Liver (tissue), 9 donors: ENCODE results near the gene ULK4. TPM values are rescaled to one million over a fixed set of nuclear protein-coding genes. Genes with fewer than 3 reads are reported as not detected.
"Not testable (repeated sequence)": the region's sequence is repeated elsewhere in the genome, so short reads cannot be mapped to it uniquely, and the experiment has no call there.

Experiments
- DNase-seq: peaks from one replicate; pipeline ENCODE4 v3.0.0-alpha.2; 2017; ENCODE audit warnings: low spot score
- H3K27ac ChIP-seq, 2 donors: one replicate each; pipeline ENCODE4 v1.7.0; 2013; ENCODE audit warnings: inconsistent platforms in 2 of 2, low read length in 2 of 2, control low read depth in 1 of 2, low read depth in 1 of 2, mild to moderate bottlenecking in 1 of 2
- H3K27me3 ChIP-seq, 4 donors: one replicate each; pipeline versions ENCODE4 v1.6.1 to v1.7.0; 2013; ENCODE audit warnings: low read length in 3 of 4, inconsistent platforms in 1 of 4, mild to moderate bottlenecking in 1 of 4, moderate library complexity in 1 of 4; ENCODE audit not compliant: control insufficient read depth in 4 of 4, insufficient read depth in 4 of 4
- H3K36me3 ChIP-seq, 4 donors: one replicate each; pipeline versions ENCODE4 v1.6.1 to v1.7.0; 2013; ENCODE audit warnings: low read length in 3 of 4, mild to moderate bottlenecking in 3 of 4, low read depth in 1 of 4, moderate library complexity in 1 of 4; ENCODE audit not compliant: control insufficient read depth in 4 of 4, insufficient read depth in 3 of 4
- H3K4me1 ChIP-seq, 4 donors: one replicate each; pipeline versions ENCODE4 v1.6.1 to v1.7.0; 2013; ENCODE audit warnings: low read length in 3 of 4, mild to moderate bottlenecking in 3 of 4, moderate library complexity in 1 of 4; ENCODE audit not compliant: control insufficient read depth in 4 of 4, insufficient read depth in 4 of 4
- H3K4me3 ChIP-seq, 3 donors: one replicate each; pipeline versions ENCODE4 v1.6.1 to v1.7.0; 2013; ENCODE audit warnings: low read length in 3 of 3, control low read depth in 1 of 3, low read depth in 1 of 3, mild to moderate bottlenecking in 1 of 3
- H3K9ac ChIP-seq, 2 donors: one replicate each; pipeline ENCODE4 v1.7.0; 2013; ENCODE audit warnings: low read length in 2 of 2, mild to moderate bottlenecking in 2 of 2, moderate library complexity in 2 of 2, control low read depth in 1 of 2, low read depth in 1 of 2
- H3K9me3 ChIP-seq, 4 donors: one replicate each; pipeline versions ENCODE4 v1.6.1 to v1.7.0; 2013; ENCODE audit warnings: low read length in 3 of 4; ENCODE audit not compliant: control insufficient read depth in 4 of 4
- ATF3 ChIP-seq: IDR thresholded peaks from 2 replicates; pipeline ENCODE4 v1.6.1; 2016; ENCODE audit warnings: antibody characterized with exemption
- FOXA1 ChIP-seq: IDR thresholded peaks from 2 replicates; pipeline ENCODE4 v1.6.1; 2016; ENCODE audit warnings: antibody characterized with exemption
- FOXA2 ChIP-seq: IDR thresholded peaks from 2 replicates; pipeline ENCODE4 v1.6.1; 2016; ENCODE audit warnings: antibody characterized with exemption
- GABPA ChIP-seq, 2 donors: IDR thresholded peaks in 1 of 2; conservative IDR thresholded peaks in 1 of 2; 2 replicates each; pipeline ENCODE4 v1.6.1; 2016; ENCODE audit warnings: antibody characterized with exemption in 2 of 2, mild to moderate bottlenecking in 1 of 2, moderate library complexity in 1 of 2
- HNF4A ChIP-seq, 2 donors: conservative IDR thresholded peaks; 2 replicates each; pipeline ENCODE4 v1.6.1; 2016; ENCODE audit warnings: antibody characterized with exemption in 2 of 2, mild to moderate bottlenecking in 2 of 2
- HNF4G ChIP-seq: IDR thresholded peaks from 2 replicates; pipeline ENCODE4 v1.6.1; 2016; ENCODE audit warnings: antibody characterized with exemption
- NR2F2 ChIP-seq: IDR thresholded peaks from 2 replicates; pipeline ENCODE4 v1.6.1; 2016; ENCODE audit warnings: antibody characterized with exemption
- SP1 ChIP-seq: IDR thresholded peaks from 2 replicates; pipeline ENCODE4 v1.6.1; 2018; ENCODE audit warnings: antibody characterized with exemption, mild to moderate bottlenecking
- TAF1 ChIP-seq: conservative IDR thresholded peaks from 2 replicates; pipeline ENCODE4 v1.6.1; 2016; ENCODE audit warnings: antibody characterized with exemption, mild to moderate bottlenecking
- YY1 ChIP-seq: IDR thresholded peaks from 2 replicates; pipeline ENCODE4 v1.6.1; 2016; ENCODE audit warnings: antibody characterized with exemption, mild to moderate bottlenecking
- WGBS: extraction: QIAGEN DNeasy Blood & Tissue Kit; methylation state at CpG from one replicate; pipeline ENCODE4 v1.1.7; 2013; 5-methylcytosine and 5-hydroxymethylcytosine counted together
- polyA plus RNA-seq, 2 donors: library from polyadenylated mRNA; stranded (reverse) in 1 of 2; unstranded in 1 of 2; fragments of 200-250 nt in 1 of 2; fragments of >200 nt in 1 of 2; fragmentation: Nextera tagmentation in 1 of 2; extraction: Ambion mirVana in 1 of 2; gene quantifications; one replicate each; pipeline versions ENCODE4 v1.2.1 to v1.2.3, GENCODE V29; 2013 to 2015
- total RNA-seq, 2 donors: library from RNA; depleted of rRNA; stranded (reverse); fragments of >200 nt; gene quantifications; one replicate each; pipeline ENCODE4 v1.2.3, GENCODE V29; 2014
- TF ChIP-seq, protein P1 (sequence below): IDR thresholded peaks from 2 replicates; pipeline ENCODE4 v1.6.1; 2016; ENCODE audit warnings: antibody characterized with exemption
- TF ChIP-seq, protein P2 (sequence below): IDR thresholded peaks from 2 replicates; pipeline ENCODE4 v1.6.1; 2016; ENCODE audit warnings: antibody characterized with exemption, mild to moderate bottlenecking
- TF ChIP-seq, protein P3 (sequence below): IDR thresholded peaks from 2 replicates; pipeline ENCODE4 v1.6.1; 2016; ENCODE audit warnings: antibody characterized with exemption
- donor health status: healthy.
- donor health status: healthy.
- donor health status: healthy.
- donor health status: healthy.
- donor health status: healthy.

Gene ULK4
- total and polyA plus RNA-seq, 4 donors = 1.1 to 11.5 (median 3.2) TPM

DNA sequence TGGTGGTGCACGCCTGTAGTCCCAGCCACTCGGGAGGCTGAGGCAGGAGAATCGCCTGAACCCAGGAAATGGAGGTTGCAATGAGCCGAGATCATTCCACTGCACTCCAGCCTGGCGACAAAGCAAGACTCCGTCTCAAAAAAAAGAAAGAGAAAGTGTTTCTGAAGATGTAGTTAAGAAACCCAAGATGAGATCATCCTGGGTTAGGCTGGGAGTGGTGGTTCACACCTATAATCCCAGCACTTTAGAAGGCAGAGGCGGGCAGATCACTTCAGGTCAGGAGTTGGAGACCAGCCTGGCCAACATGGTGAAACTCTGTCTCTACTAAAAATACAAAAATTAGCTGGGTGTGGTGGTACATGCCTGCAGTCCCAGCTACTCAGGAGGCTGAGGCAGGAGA is 286.8 kb downstream of the ULK4 start:
- not testable (repeated sequence) for H3K9ac ChIP-seq, DNase-seq, H3K36me3 ChIP-seq, H3K27me3 ChIP-seq, H3K9me3 ChIP-seq, H3K27ac ChIP-seq, H3K4me3 ChIP-seq, H3K4me1 ChIP-seq
- 96% methylated on average over 7 of the region's 7 CpGs for WGBS

GRCh38 chr3:41674449-41674848 is 287.5 kb downstream of the ULK4 start:
- H3K4me1 ChIP-seq = no peaks in the 10 kb centered on the region
- H3K27me3 ChIP-seq = no peaks in the 10 kb centered on the region
- peaks cover 0 to 2% (median 0%) of the 10 kb centered on the region in 4 donors for H3K9me3 ChIP-seq
- TF ChIP-seq ATF3 = no peak
- TF ChIP-seq YY1 = no peak
- TF ChIP-seq NR2F2 = no peak
- TF ChIP-seq, protein P1, sequence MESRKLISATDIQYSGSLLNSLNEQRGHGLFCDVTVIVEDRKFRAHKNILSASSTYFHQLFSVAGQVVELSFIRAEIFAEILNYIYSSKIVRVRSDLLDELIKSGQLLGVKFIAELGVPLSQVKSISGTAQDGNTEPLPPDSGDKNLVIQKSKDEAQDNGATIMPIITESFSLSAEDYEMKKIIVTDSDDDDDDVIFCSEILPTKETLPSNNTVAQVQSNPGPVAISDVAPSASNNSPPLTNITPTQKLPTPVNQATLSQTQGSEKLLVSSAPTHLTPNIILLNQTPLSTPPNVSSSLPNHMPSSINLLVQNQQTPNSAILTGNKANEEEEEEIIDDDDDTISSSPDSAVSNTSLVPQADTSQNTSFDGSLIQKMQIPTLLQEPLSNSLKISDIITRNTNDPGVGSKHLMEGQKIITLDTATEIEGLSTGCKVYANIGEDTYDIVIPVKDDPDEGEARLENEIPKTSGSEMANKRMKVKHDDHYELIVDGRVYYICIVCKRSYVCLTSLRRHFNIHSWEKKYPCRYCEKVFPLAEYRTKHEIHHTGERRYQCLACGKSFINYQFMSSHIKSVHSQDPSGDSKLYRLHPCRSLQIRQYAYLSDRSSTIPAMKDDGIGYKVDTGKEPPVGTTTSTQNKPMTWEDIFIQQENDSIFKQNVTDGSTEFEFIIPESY = no peak
- TF ChIP-seq, protein P2, sequence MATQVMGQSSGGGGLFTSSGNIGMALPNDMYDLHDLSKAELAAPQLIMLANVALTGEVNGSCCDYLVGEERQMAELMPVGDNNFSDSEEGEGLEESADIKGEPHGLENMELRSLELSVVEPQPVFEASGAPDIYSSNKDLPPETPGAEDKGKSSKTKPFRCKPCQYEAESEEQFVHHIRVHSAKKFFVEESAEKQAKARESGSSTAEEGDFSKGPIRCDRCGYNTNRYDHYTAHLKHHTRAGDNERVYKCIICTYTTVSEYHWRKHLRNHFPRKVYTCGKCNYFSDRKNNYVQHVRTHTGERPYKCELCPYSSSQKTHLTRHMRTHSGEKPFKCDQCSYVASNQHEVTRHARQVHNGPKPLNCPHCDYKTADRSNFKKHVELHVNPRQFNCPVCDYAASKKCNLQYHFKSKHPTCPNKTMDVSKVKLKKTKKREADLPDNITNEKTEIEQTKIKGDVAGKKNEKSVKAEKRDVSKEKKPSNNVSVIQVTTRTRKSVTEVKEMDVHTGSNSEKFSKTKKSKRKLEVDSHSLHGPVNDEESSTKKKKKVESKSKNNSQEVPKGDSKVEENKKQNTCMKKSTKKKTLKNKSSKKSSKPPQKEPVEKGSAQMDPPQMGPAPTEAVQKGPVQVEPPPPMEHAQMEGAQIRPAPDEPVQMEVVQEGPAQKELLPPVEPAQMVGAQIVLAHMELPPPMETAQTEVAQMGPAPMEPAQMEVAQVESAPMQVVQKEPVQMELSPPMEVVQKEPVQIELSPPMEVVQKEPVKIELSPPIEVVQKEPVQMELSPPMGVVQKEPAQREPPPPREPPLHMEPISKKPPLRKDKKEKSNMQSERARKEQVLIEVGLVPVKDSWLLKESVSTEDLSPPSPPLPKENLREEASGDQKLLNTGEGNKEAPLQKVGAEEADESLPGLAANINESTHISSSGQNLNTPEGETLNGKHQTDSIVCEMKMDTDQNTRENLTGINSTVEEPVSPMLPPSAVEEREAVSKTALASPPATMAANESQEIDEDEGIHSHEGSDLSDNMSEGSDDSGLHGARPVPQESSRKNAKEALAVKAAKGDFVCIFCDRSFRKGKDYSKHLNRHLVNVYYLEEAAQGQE = no peak
- TF ChIP-seq FOXA1 = no peak
- TF ChIP-seq GABPA (IDR thresholded peaks at IDR 0.05 in 1 of 2, conservative IDR thresholded peaks at IDR 0.05 in 1 of 2) = no peak
- no peak for TF ChIP-seq HNF4A (conservative IDR thresholded peaks at IDR 0.05)
- no peak for TF ChIP-seq SP1
- TF ChIP-seq FOXA2 = no peak
- H3K36me3 ChIP-seq = no peaks in the 10 kb centered on the region
- H3K27ac ChIP-seq = no peak overlapping the region
- WGBS = 91% methylated on average over 4 of the region's 4 CpGs
- no peak for DNase-seq
- no peak overlapping the region for H3K4me3 ChIP-seq
- no peak overlapping the region for H3K9ac ChIP-seq

DNA sequence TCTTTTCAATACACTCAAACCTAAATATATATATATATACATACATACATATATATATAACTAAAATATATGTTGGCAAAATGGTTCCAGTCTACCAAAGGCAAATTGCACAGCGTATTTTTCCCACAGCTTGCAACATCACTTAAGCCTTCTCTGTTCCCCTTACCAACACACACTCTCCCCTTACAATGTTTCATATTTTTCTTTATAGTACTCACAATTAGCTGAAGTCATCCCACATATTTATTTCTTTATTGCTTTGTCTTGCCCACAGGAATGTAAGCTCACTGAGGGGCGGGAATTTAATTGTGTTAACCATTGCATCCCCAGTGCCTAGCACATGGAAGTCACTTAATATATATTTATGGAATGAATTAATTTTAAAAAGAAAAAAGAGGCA is 288.3 kb downstream of the ULK4 start:
- Histone ChIP-seq H3K4me1 (no peaks in the 10 kb centered on the region), H3K36me3 (no peaks in the 10 kb centered on the region), H3K27ac (no peak overlapping the region), H3K4me3 (no peak overlapping the region), H3K27me3 (no peaks in the 10 kb centered on the region), H3K9me3 (peaks cover 0 to 2% (median 0%) of the 10 kb centered on the region in 4 donors), H3K9ac (no peak overlapping the region)
- no peak for DNase-seq
- TF ChIP-seq HNF4G = no peak
- TF ChIP-seq SP1 = no peak
- no peak for TF ChIP-seq NR2F2
- TF ChIP-seq TAF1 = no peak
- TF ChIP-seq, protein P3, sequence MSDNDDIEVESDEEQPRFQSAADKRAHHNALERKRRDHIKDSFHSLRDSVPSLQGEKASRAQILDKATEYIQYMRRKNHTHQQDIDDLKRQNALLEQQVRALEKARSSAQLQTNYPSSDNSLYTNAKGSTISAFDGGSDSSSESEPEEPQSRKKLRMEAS = no peak
- WGBS = 88% methylated on average over 2 of the region's 2 CpGs
